GM12878 (cell line): ENCODE data around the gene MDN1. TPM values are rescaled to one million over a fixed set of nuclear protein-coding genes. Genes with fewer than 3 reads are reported as not detected.
A peak's percentile ranks its signal among the peaks of the same experiment; 100 is the strongest.

Experiments
- ATAC-seq: fragments of 200-7000 bp; cut with Tn5 transposase; 3 replicates; pipeline ENCODE4 v1.9.1; 2020; ENCODE audit warnings: mild to moderate bottlenecking, moderate library complexity
- BruUV-seq: library from RNA; stranded (reverse); fragments of 400-500 nt; replicated peaks from 2 replicates; lab custom pipeline; 2021; lab: Mats Ljungman, UMichigan
- CTCF ChIA-PET: fragments of 300-600 bp; sonication (Branson Sonifier 250); formaldehyde crosslinking; extraction: SDS; loops from one replicate; lab custom pipeline; 2021; ENCODE audit warnings: inconsistent platforms; lab: Yijun Ruan, JAX
- POLR2A ChIA-PET: fragments of 350-600 bp; formaldehyde crosslinking; extraction: SDS; loops from one replicate; lab custom pipeline; 2021; ENCODE audit warnings: inconsistent platforms; lab: Charles Lee
- RAD21 ChIA-PET: fragments of 300-600 bp; sonication (Branson Sonifier 250); formaldehyde crosslinking; loops from one replicate; lab custom pipeline; 2023; ENCODE audit warnings: antibody characterized with exemption; ENCODE audit not compliant: unreplicated experiment; lab: Charles Lee
- SMC1A ChIA-PET: fragments of 300-600 bp; sonication (Branson Sonifier 250); formaldehyde crosslinking; loops from one replicate; lab custom pipeline; 2023; ENCODE audit not compliant: unreplicated experiment, uncharacterized antibody; lab: Charles Lee
- DNase-seq: peaks from one replicate; pipeline ENCODE4 v3.0.0-alpha.2; 2011; ENCODE audit warnings: low read depth, low spot score
- FAIRE-seq: peaks from 3 replicates; lab custom pipeline; 2011; peaks lifted over from hg19 to GRCh38; lab: Jason Lieb, UNC
- H2AFZ ChIP-seq: 2 replicates; pipeline ENCODE4 v1.6.0; 2011; ENCODE audit warnings: low read depth, low read length, control low read depth; ENCODE audit not compliant: control insufficient read depth
- H3K27ac ChIP-seq: 2 replicates; pipeline ENCODE4 v1.5.1; 2011; ENCODE audit warnings: control low read depth; ENCODE audit not compliant: control insufficient read depth, insufficient read depth
- H3K27me3 ChIP-seq, 2 experiments: replicated peaks in 1 of 2; 2 replicates each; pipeline versions ENCODE4 v1.6.0 to v1.6.1; 2011; ENCODE audit warnings: low read length in 1 of 2; ENCODE audit not compliant: control insufficient read depth in 2 of 2, insufficient read depth in 2 of 2
- H3K36me3 ChIP-seq, 2 experiments: 2 replicates each; pipeline ENCODE4 v1.5.1; 2011; ENCODE audit warnings: low read length in 1 of 2; ENCODE audit not compliant: control insufficient read depth in 2 of 2, insufficient read depth in 2 of 2
- H3K4me1 ChIP-seq: 2 replicates; pipeline ENCODE4 v1.6.1; 2011; ENCODE audit warnings: mild to moderate bottlenecking, low read length, moderate library complexity, mixed read lengths; ENCODE audit not compliant: control insufficient read depth, insufficient read depth
- H3K4me2 ChIP-seq: 2 replicates; pipeline ENCODE4 v1.6.0; 2011; ENCODE audit warnings: control low read depth; ENCODE audit not compliant: control insufficient read depth, insufficient read depth
- H3K4me3 ChIP-seq: fragments of 200-600 bp; sonication (generic); 2 replicates; pipeline ENCODE4 v1.5.1; 2016
- H3K79me2 ChIP-seq: 2 replicates; pipeline ENCODE4 v1.6.0; 2011; ENCODE audit warnings: low read length; ENCODE audit not compliant: control insufficient read depth, insufficient read depth
- H3K9ac ChIP-seq: 2 replicates; pipeline ENCODE4 v1.8.0; 2011; ENCODE audit warnings: low read length, control low read depth, mixed read lengths; ENCODE audit not compliant: control insufficient read depth, insufficient read depth
- H3K9me3 ChIP-seq: replicated peaks from 3 replicates; pipeline ENCODE4 v1.5.1; 2011; ENCODE audit warnings: mild to moderate bottlenecking, low read length; ENCODE audit not compliant: control insufficient read depth, insufficient read depth
- H4K20me1 ChIP-seq: 2 replicates; pipeline ENCODE4 v1.6.0; 2011; ENCODE audit not compliant: control insufficient read depth, insufficient read depth
- BACH1 ChIP-seq: fragments of 450-650 bp; IDR thresholded peaks from 2 replicates; pipeline ENCODE4 v1.6.1; 2017; ENCODE audit warnings: mild to moderate bottlenecking, borderline replicate concordance
- MXI1 ChIP-seq: fragments of 150-350 bp; IDR thresholded peaks from 2 replicates; pipeline ENCODE4 v1.6.1; 2011; ENCODE audit warnings: low read depth, mild to moderate bottlenecking, inconsistent platforms, low read length, improper control_type of control experiment
- NBN ChIP-seq: fragments of 450-650 bp; IDR thresholded peaks from 2 replicates; pipeline ENCODE4 v1.6.1; 2016
- TCF7 ChIP-seq: IDR thresholded peaks from 2 replicates; pipeline ENCODE4 v1.6.1; 2014; ENCODE audit warnings: antibody characterized with exemption, borderline replicate concordance
- WGBS: methylation state at CpG from one replicate; pipeline ENCODE4 v1.1.6; 2016; ENCODE audit warnings: low lambda C conversion rate; ENCODE audit not compliant: insufficient replicate concordance, insufficient coverage; ENCODE audit errors: missing lambda C conversion rate; 5-methylcytosine and 5-hydroxymethylcytosine counted together
- in situ Hi-C: fragments of 300-500 bp; cut with MboI; formaldehyde crosslinking; loops from 9 replicates; pipeline ENCODE4 v1.14.3; 2018; ENCODE audit warnings: mixed read lengths
- intact Hi-C: fragments of 100-400 bp; cut with micrococcal nuclease; formaldehyde crosslinking; loops from one replicate; pipeline ENCODE4 v1.14.2; 2022; ENCODE audit not compliant: unreplicated experiment
- polyA plus RNA-seq, 11 experiments: library from polyadenylated mRNA; depleted of rRNA in 4 of 11; unstranded in 6 of 11; stranded (reverse) in 5 of 11; fragments of >200 nt; fragmentation: Nextera tagmentation in 4 of 11; fragmentation: Illumina TruSeq in 1 of 11; extraction: Ambion mirVana in 4 of 11; extraction: Trizol in 1 of 11; gene quantifications; 1 replicate in 1 of 11; 2 replicates in 10 of 11; pipeline versions ENCODE4 v1.2.1 to v1.2.3, GENCODE V29; 2011 to 2016; ENCODE audit warnings: inconsistent platforms in 2 of 11, missing spikeins in 2 of 11, low read depth in 1 of 11
- total RNA-seq, 4 experiments: library from RNA; depleted of rRNA in 3 of 4; stranded (reverse); fragments of >200 nt in 3 of 4; fragmentation: Illumina TruSeq in 1 of 4; extraction: Trizol in 1 of 4; gene quantifications; 2 replicates each; pipeline versions ENCODE4 v1.2.1 to v1.2.3, GENCODE V29; 2013 to 2021
- TF ChIP-seq, protein P1 (sequence below): fragments of 450-650 bp; conservative IDR thresholded peaks from 2 replicates; pipeline ENCODE4 v1.6.1; 2017; ENCODE audit warnings: mild to moderate bottlenecking, moderate library complexity
- TF ChIP-seq, protein P2 (sequence below): fragments of 450-650 bp; IDR thresholded peaks from 2 replicates; pipeline ENCODE4 v1.6.1; 2016; ENCODE audit warnings: mild to moderate bottlenecking

The MDN1 gene
- total and polyA plus RNA-seq, 10 of the 15 experiments (the other 5 are each of a cell fraction or from before 2014, with no cell fraction given), result 14.3 to 50.1 (median 22.1) TPM

DNA sequence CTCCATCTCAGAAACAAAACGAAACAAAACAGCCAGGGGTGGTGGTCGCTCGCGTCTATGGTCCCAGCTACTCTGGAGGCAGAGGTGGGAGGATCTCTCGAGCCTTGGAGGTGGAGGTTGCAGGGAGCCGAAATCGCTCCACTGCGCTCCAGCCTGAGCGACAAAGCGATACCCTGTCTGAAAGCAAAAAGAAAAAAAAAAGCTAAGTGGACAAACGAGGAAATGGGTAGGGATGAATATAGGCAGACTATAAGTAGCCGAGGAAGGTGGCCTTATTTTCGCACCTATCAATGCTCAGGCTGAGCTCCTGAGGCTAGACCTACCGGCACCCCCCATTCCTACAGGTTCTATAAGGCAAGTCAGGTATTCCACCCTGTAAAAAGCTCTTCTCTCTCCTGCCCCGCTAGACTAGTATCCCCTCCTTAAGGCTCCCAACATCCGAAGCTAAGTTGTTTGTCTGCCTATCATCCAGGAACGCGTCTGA lies 9.4 kb upstream of the MDN1 start:
- Histone ChIP-seq H3K4me3 (peak overlapping the region; percentile 87), H3K4me1 (peaks cover 6% of the 10 kb centered on the region), H3K9me3 (no peaks in the 10 kb centered on the region), H3K36me3 (peaks cover 0 to 8% of the 10 kb centered on the region in 2 experiments; a peak in 2 of 4 replicates), H3K27me3 (no peaks in the 10 kb centered on the region), H3K9ac (peak overlapping the region; percentile 91), H4K20me1 (no peaks in the 10 kb centered on the region), H2AFZ (peak overlapping the region; percentile 96), H3K4me2 (peak overlapping the region; percentile 90), H3K27ac (peak overlapping the region; percentile 79), H3K79me2 (peaks cover 24% of the 10 kb centered on the region)
- FAIRE-seq, result no peak
- POLR2A ChIA-PET, result interaction anchor here (0.6 to 4.2 kb wide), 9 partner anchors 9 to 748 kb away, joined by 3 to 45 read pairs (median 4); partner anchors contain the start of genes LYRM2, MDN1 and PNRC1
- WGBS, result 2% methylated on average over 18 of the region's 18 CpGs
- TF ChIP-seq, protein P1, sequence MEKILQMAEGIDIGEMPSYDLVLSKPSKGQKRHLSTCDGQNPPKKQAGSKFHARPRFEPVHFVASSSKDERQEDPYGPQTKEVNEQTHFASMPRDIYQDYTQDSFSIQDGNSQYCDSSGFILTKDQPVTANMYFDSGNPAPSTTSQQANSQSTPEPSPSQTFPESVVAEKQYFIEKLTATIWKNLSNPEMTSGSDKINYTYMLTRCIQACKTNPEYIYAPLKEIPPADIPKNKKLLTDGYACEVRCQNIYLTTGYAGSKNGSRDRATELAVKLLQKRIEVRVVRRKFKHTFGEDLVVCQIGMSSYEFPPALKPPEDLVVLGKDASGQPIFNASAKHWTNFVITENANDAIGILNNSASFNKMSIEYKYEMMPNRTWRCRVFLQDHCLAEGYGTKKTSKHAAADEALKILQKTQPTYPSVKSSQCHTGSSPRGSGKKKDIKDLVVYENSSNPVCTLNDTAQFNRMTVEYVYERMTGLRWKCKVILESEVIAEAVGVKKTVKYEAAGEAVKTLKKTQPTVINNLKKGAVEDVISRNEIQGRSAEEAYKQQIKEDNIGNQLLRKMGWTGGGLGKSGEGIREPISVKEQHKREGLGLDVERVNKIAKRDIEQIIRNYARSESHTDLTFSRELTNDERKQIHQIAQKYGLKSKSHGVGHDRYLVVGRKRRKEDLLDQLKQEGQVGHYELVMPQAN, result 0 out of 2 replicates have a peak, but pooled peaks have one; percentile 45
- TF ChIP-seq NBN (peak; percentile 64; the same call in 1 of the 2 replicates), TCF7 (no peak), BACH1 (0 out of 2 replicates have a peak, but pooled peaks have one; percentile 22), MXI1 (peak; percentile 75)
- TF ChIP-seq, protein P2, sequence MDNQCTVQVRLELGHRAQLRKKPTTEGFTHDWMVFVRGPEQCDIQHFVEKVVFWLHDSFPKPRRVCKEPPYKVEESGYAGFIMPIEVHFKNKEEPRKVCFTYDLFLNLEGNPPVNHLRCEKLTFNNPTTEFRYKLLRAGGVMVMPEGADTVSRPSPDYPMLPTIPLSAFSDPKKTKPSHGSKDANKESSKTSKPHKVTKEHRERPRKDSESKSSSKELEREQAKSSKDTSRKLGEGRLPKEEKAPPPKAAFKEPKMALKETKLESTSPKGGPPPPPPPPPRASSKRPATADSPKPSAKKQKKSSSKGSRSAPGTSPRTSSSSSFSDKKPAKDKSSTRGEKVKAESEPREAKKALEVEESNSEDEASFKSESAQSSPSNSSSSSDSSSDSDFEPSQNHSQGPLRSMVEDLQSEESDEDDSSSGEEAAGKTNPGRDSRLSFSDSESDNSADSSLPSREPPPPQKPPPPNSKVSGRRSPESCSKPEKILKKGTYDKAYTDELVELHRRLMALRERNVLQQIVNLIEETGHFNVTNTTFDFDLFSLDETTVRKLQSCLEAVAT, result 0 out of 2 replicates have a peak, but pooled peaks have one; percentile 36
- no peak for DNase-seq
- intact Hi-C loops (loop anchor here (1.0 kb wide), 1 partner anchor 10 kb away; the partner anchor contains the start of gene MDN1), in situ Hi-C loops (no loop called here)
- SMC1A ChIA-PET, result interaction anchor here (0.8 to 2.0 kb wide), 4 partner anchors 9 to 39 kb away, joined by 4 to 20 read pairs (median 6); partner anchors contain the start of gene MDN1
- RAD21 ChIA-PET, result interaction anchor here (0.7 to 2.3 kb wide), 10 partner anchors 9 to 111 kb away, joined by 3 to 20 read pairs (median 4); partner anchors contain the start of gene MDN1
- TSS peak; percentile 94 for BruUV-seq
- peak; percentile 49 for ATAC-seq
- CTCF ChIA-PET, result interaction anchor here (0.8 to 2.6 kb wide), 6 partner anchors 10 to 472 kb away, joined by 3 to 34 read pairs (median 4); partner anchors contain the start of gene MDN1
